ENCODE results near the gene ECE1.

DNA sequence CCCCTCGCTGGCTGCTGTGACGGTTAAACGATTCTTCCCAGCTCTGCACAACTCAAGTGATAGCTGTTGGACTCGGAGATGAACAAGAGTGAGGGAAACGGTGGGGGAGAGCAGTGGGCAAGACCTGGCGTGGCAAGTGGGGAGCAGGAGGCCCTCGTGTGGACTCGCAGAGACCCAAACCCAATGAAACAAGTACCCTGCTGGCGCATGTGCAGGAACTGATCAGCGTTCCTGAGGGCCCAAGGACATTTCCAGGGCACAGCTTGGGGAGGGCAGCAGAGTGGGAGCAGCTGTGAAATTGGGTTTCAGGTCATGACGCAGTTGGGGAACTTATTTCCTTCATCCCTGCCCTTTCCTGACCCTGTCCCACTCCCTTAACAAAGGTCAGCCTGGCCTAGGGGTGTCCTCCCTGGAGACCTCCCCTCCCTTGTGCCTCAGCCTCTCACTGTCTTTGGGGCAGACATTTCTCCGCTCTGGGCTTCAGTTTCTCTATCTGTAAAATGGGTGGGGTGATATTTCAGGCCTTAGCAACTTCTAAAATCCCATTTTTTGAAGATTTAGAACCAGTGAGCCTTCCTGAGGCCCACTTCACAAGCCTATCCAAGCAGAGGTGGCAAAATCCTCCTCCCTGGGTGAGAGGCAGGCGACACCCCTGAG lies 27.9 kb upstream of the ECE1 start:
- no peak for TF ChIP-seq SUZ12 (IDR thresholded peaks at IDR 0.05; ENCODE audit: extremely low read depth, insufficient read depth, insufficient read length)
- no peak for TF ChIP-seq ZNF274 (IDR thresholded peaks at IDR 0.05; ENCODE audit: low read depth, low read length)

All from NT2/D1 (cell line).